Activated CD4-positive, alpha-beta T cell treated with anti-CD3 and anti-CD28 coated beads for 1 hour (primary cell): ENCODE results near the gene C10orf105.
A peak's percentile ranks its signal among the peaks of the same experiment; 100 is the strongest.

Experiments
- DNase-seq: peaks from one replicate; pipeline ENCODE4 v3.0.0-alpha.2; 2020

Gene C10orf105

GRCh38 chr10:71715860-71716259 lies 3.7 kb downstream of the C10orf105 start:
- DNase-seq: no peak

GRCh38 chr10:71715026-71715425 lies 4.6 kb downstream of the C10orf105 start:
- DNase-seq: no peak

GRCh38 chr10:71714592-71714991 lies 5.0 kb downstream of the C10orf105 start:
- DNase-seq: no peak

- no peak for DNase-seq
Measured at GRCh38 chr10:71714031-71714410, 5.6 kb downstream of the C10orf105 start.

- no peak for DNase-seq
Measured at GRCh38 chr10:71713135-71714030, 6.2 kb downstream of the C10orf105 start.

- DNase-seq: no peak
Measured at GRCh38 chr10:71712572-71713134, 6.9 kb downstream of the C10orf105 start.

GRCh38 chr10:71712170-71712569 lies 7.4 kb downstream of the C10orf105 start:
- no peak for DNase-seq

GRCh38 chr10:71711052-71711623 lies 8.4 kb downstream of the C10orf105 start:
- no peak for DNase-seq

GRCh38 chr10:71710519-71710918 lies 9.1 kb downstream of the C10orf105 start:
- DNase-seq: no peak

- no peak for DNase-seq
Measured at GRCh38 chr10:71708897-71709882, 10.4 kb downstream of the C10orf105 start.

- DNase-seq: peak; percentile 46
Measured at GRCh38 chr10:71708301-71708703, 11.3 kb downstream of the C10orf105 start.

GRCh38 chr10:71707240-71707789 lies 12.3 kb downstream of the C10orf105 start:
- DNase-seq: no peak

GRCh38 chr10:71706216-71707121 lies 13.1 kb downstream of the C10orf105 start:
- no peak for DNase-seq

GRCh38 chr10:71705582-71705981 lies 14.0 kb downstream of the C10orf105 start:
- DNase-seq: no peak

- DNase-seq: no peak
Measured at GRCh38 chr10:71704816-71705215, 14.8 kb downstream of the C10orf105 start.

GRCh38 chr10:71703577-71703976 lies 16.0 kb downstream of the C10orf105 start:
- DNase-seq: no peak

- no peak for DNase-seq
Measured at GRCh38 chr10:71701496-71702132, 18.0 kb downstream of the C10orf105 start.

GRCh38 chr10:71700731-71701368 lies 18.7 kb downstream of the C10orf105 start:
- no peak for DNase-seq

GRCh38 chr10:71698737-71699136 lies 20.8 kb downstream of the C10orf105 start:
- no peak for DNase-seq
